ENCODE data around the gene GRIK4.
A peak's percentile ranks its signal among the peaks of the same experiment; 100 is the strongest.

The GRIK4 gene

GRCh38 chr11:120710354-120711131, 199.0 kb downstream of the GRIK4 start:
- Histone ChIP-seq H3K27me3 (peaks cover 0 to 26% (median 0%) of the 10 kb centered on the region in 11 experiments; a peak in 4 of 22 replicates), H3K4me2 (peak overlapping the region; percentile 28 to 93 (median 88)), H3K27ac (peak overlapping the region in 8 of 11 experiments; percentile 21 to 78 (median 66); a peak in 15 of 22 replicates), H3K4me3 (no peak overlapping the region), H3K9me3 (replicated peaks in 1 of 11) (peaks cover 0 to 26% (median 14%) of the 10 kb centered on the region in 11 experiments; a peak in 21 of 22 replicates), H3K4me1 (peaks cover 30 to 100% (median 98%) of the 10 kb centered on the region in 10 experiments), H4K20me1 (no peaks in the 10 kb centered on the region; a peak in 1 of 22 replicates), H3K36me3 (no peaks in the 10 kb centered on the region), H3K9ac (peak overlapping the region in 6 of 11 experiments; percentile 32 to 72 (median 64); a peak in 12 of 22 replicates)
- TF ChIP-seq Cebpa-rat (IDR thresholded peaks at IDR 0.05), result 0 out of 22 replicates have a peak, but pooled peaks of 2 of the 11 experiments have one; percentile 21 to 30

DNA sequence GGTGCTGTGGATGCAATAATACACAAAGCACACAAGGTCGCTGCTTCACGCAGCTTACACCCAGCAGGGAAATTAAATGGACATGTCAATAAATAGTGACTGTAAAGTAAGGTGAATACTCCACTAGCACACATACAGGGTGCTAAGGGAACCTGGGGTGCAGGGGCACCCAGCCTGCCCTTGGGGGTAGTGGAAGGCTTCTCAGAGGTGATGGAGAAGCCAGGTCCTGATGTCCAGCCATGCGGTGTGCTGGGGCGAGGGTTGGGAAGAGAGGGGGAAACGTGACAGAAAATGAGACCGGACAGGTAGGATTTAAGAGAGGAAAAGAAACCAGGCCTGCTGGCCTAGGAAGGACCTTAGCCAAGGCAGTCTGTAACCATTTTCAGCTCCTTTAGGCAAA, 200.5 kb downstream of the GRIK4 start:
- TF ChIP-seq Cebpa-rat (IDR thresholded peaks at IDR 0.05), result no peak
- Histone ChIP-seq H3K4me1 (peaks cover 31 to 90% (median 89%) of the 10 kb centered on the region in 10 experiments), H3K36me3 (no peaks in the 10 kb centered on the region), H3K9me3 (replicated peaks in 1 of 11) (peaks cover 0 to 12% (median 9%) of the 10 kb centered on the region in 11 experiments; a peak in 20 of 22 replicates), H3K27ac (peak overlapping the region in 6 of 11 experiments; percentile 29 to 78 (median 70); a peak in 9 of 22 replicates), H3K27me3 (peaks cover 0 to 26% (median 0%) of the 10 kb centered on the region in 11 experiments; a peak in 4 of 22 replicates), H3K4me2 (peak overlapping the region in 9 of 11 experiments; percentile 65 to 93 (median 88); a peak in 17 of 22 replicates), H3K4me3 (no peak overlapping the region), H4K20me1 (no peaks in the 10 kb centered on the region; a peak in 1 of 22 replicates), H3K9ac (peak overlapping the region in 1 of 11 experiments; percentile 38; a peak in 2 of 22 replicates)

GRCh38 chr11:120712881-120713280, 201.3 kb downstream of the GRIK4 start:
- peak overlapping the region in 4 of 11 experiments; percentile 65 to 78 (median 76); a peak in 8 of 22 replicates for H3K27ac ChIP-seq
- TF ChIP-seq Cebpa-rat (IDR thresholded peaks at IDR 0.05), result no peak
- peak overlapping the region; percentile 10 to 93 (median 88); a peak in 20 of 22 replicates for H3K4me2 ChIP-seq
- H3K9ac ChIP-seq, result peak overlapping the region in 3 of 11 experiments; percentile 11 to 45 (median 38); a peak in 4 of 22 replicates
- H3K4me3 ChIP-seq, result no peak overlapping the region
- peaks cover 0 to 25% (median 0%) of the 10 kb centered on the region in 11 experiments; a peak in 4 of 22 replicates for H3K27me3 ChIP-seq
- peaks cover 31 to 81% (median 80%) of the 10 kb centered on the region in 10 experiments for H3K4me1 ChIP-seq
- H3K9me3 ChIP-seq (replicated peaks in 1 of 11), result peaks cover 0 to 4% (median under 1%) of the 10 kb centered on the region in 11 experiments; a peak in 18 of 22 replicates
- H4K20me1 ChIP-seq, result no peaks in the 10 kb centered on the region; a peak in 1 of 22 replicates
- no peaks in the 10 kb centered on the region for H3K36me3 ChIP-seq

GRCh38 chr11:120713296-120713695, 201.7 kb downstream of the GRIK4 start:
- Histone ChIP-seq H3K9ac (peak overlapping the region in 3 of 11 experiments; percentile 11 to 45 (median 38); a peak in 2 of 22 replicates), H3K4me1 (peaks cover 31 to 77% (median 76%) of the 10 kb centered on the region in 10 experiments), H3K36me3 (no peaks in the 10 kb centered on the region), H3K27ac (peak overlapping the region in 4 of 11 experiments; percentile 65 to 78 (median 76); a peak in 7 of 22 replicates), H3K4me2 (peak overlapping the region in 9 of 11 experiments; percentile 65 to 93 (median 88); a peak in 18 of 22 replicates), H3K27me3 (peaks cover 0 to 21% (median 0%) of the 10 kb centered on the region in 11 experiments; a peak in 4 of 22 replicates), H4K20me1 (no peaks in the 10 kb centered on the region; a peak in 1 of 22 replicates), H3K4me3 (no peak overlapping the region), H3K9me3 (replicated peaks in 1 of 11) (no peaks in the 10 kb centered on the region)
- no peak for TF ChIP-seq Cebpa-rat (IDR thresholded peaks at IDR 0.05)

GRCh38 chr11:120714438-120714837, 202.9 kb downstream of the GRIK4 start:
- peak overlapping the region in 5 of 11 experiments; percentile 62 to 77 (median 70); a peak in 6 of 22 replicates for H3K9ac ChIP-seq
- no peak for TF ChIP-seq Cebpa-rat (IDR thresholded peaks at IDR 0.05)

DNA sequence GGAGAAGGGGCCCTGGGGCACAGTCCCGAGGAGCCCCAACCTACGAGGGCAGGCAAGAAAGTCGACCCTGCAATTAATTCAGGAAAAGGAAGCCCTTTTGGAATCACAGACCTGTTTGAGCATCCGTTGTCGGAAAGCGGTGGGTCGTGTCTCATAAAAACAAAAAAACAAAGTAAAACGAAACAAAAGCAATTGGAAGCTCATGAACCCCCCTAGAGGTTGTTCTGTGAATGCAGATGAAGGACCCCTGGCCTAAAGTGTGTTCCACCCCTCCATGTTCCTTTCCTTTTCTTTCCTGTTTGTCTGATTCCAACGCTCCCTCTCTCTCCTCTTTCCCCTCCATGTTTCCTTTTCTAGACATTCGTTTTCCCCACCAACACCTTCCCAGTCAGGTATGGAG, 203.7 kb downstream of the GRIK4 start:
- Histone ChIP-seq H3K9me3 (replicated peaks in 1 of 11) (no peaks in the 10 kb centered on the region), H3K4me3 (peak overlapping the region; percentile 33 to 65 (median 50)), H3K36me3 (no peaks in the 10 kb centered on the region), H3K4me2 (peak overlapping the region; percentile 81 to 93 (median 88)), H3K27me3 (0 out of 22 replicates have a peak, but pooled peaks cover 0 to 2% (median 0%) of the 10 kb centered on the region in 11 experiments), H4K20me1 (no peaks in the 10 kb centered on the region; a peak in 1 of 22 replicates), H3K4me1 (peaks cover 29 to 57% (median 57%) of the 10 kb centered on the region in 10 experiments), H3K9ac (peak overlapping the region; percentile 44 to 77 (median 62); a peak in 19 of 22 replicates), H3K27ac (peak overlapping the region in 9 of 11 experiments; percentile 36 to 77 (median 68); a peak in 17 of 22 replicates)
- no peak for TF ChIP-seq Cebpa-rat (IDR thresholded peaks at IDR 0.05)

More at GRCh38 chr11:120714438-120714837, 202.9 kb downstream of the GRIK4 start:
- Histone ChIP-seq H3K27ac (peak overlapping the region in 7 of 11 experiments; percentile 62 to 77 (median 71); a peak in 13 of 22 replicates), H3K4me2 (peak overlapping the region; percentile 81 to 93 (median 88)), H3K27me3 (peaks cover 0 to 10% (median 0%) of the 10 kb centered on the region in 11 experiments; a peak in 1 of 22 replicates), H3K4me1 (peaks cover 31 to 65% (median 65%) of the 10 kb centered on the region in 10 experiments), H3K4me3 (peak overlapping the region in 3 of 10 experiments; percentile 49 to 61 (median 57); a peak in 4 of 20 replicates), H3K9me3 (replicated peaks in 1 of 11) (no peaks in the 10 kb centered on the region), H3K36me3 (no peaks in the 10 kb centered on the region), H4K20me1 (no peaks in the 10 kb centered on the region; a peak in 1 of 22 replicates)

DNA sequence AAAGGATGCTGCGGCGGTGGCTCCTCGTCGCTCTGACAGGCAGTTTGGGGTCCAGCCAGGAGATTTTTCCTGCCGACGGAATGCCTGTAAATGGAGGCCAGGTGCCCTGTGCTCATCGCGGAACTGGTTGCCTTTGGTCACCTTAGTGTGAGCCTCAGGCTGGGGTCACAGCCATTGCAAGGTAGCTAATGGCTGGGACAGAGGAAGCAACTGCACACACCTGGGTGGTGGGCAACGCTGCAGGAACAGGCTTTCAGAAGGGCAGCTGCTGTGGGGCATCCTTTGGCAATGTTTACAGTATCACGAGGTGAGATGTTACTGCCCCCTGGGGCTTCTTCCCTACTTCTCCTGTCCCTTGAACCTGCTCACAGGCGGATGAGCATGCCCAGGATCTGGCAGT, 205.5 kb downstream of the GRIK4 start:
- TF ChIP-seq Cebpa-rat (IDR thresholded peaks at IDR 0.05), result no peak
- peaks cover 17 to 39% (median 39%) of the 10 kb centered on the region in 10 experiments for H3K4me1 ChIP-seq

GRCh38 chr11:120717623-120718022, 206.1 kb downstream of the GRIK4 start:
- Histone ChIP-seq H3K27me3 (no peaks in the 10 kb centered on the region), H3K4me1 (peaks cover 17 to 34% (median 33%) of the 10 kb centered on the region in 10 experiments), H3K4me3 (no peak overlapping the region), H4K20me1 (no peaks in the 10 kb centered on the region; a peak in 1 of 22 replicates), H3K9ac (no peak overlapping the region), H3K27ac (no peak overlapping the region), H3K9me3 (replicated peaks in 1 of 11) (no peaks in the 10 kb centered on the region), H3K4me2 (no peak overlapping the region), H3K36me3 (no peaks in the 10 kb centered on the region)
- TF ChIP-seq Cebpa-rat (IDR thresholded peaks at IDR 0.05), result no peak

More for the DNA sequence above, 205.5 kb downstream of the GRIK4 start:
- H3K27me3 ChIP-seq, result no peaks in the 10 kb centered on the region
- no peak overlapping the region for H3K9ac ChIP-seq
- no peak overlapping the region for H3K4me2 ChIP-seq
- H3K27ac ChIP-seq, result no peak overlapping the region
- H3K36me3 ChIP-seq, result no peaks in the 10 kb centered on the region
- H4K20me1 ChIP-seq, result no peaks in the 10 kb centered on the region; a peak in 1 of 22 replicates
- H3K4me3 ChIP-seq, result no peak overlapping the region
- no peaks in the 10 kb centered on the region for H3K9me3 ChIP-seq (replicated peaks in 1 of 11)
